HG03159 (cell line): ENCODE results near the gene HDAC4.

ENCODE experiments used
- ATAC-seq: cut with Tn5 transposase; IDR thresholded peaks from one replicate; pipeline ENCODE4 v1.9.1; 2021; ENCODE audit warnings: mild to moderate bottlenecking, moderate library complexity; ENCODE audit not compliant: unreplicated experiment

The HDAC4 gene

GRCh38 chr2:239329972-239330572 lies 70.7 kb downstream of the HDAC4 start:
- no peak for ATAC-seq

- ATAC-seq, result no peak
These were observed 71.4 kb downstream of the HDAC4 start for GRCh38 chr2:239329284-239329971.

GRCh38 chr2:239328351-239329191 lies 72.2 kb downstream of the HDAC4 start:
- ATAC-seq, result no peak

GRCh38 chr2:239327536-239328350 lies 73.1 kb downstream of the HDAC4 start:
- ATAC-seq, result peak; percentile 30

- ATAC-seq, result peak; percentile 58
These were observed 73.8 kb downstream of the HDAC4 start for GRCh38 chr2:239326831-239327535.

- no peak for ATAC-seq
These were observed 76.4 kb downstream of the HDAC4 start for GRCh38 chr2:239324456-239324855.

GRCh38 chr2:239323447-239323846 lies 77.4 kb downstream of the HDAC4 start:
- ATAC-seq, result no peak

GRCh38 chr2:239322416-239323086 lies 78.3 kb downstream of the HDAC4 start:
- no peak for ATAC-seq

- ATAC-seq, result no peak
These were observed 79.0 kb downstream of the HDAC4 start for GRCh38 chr2:239321596-239322415.

GRCh38 chr2:239318790-239319661 lies 81.8 kb downstream of the HDAC4 start:
- ATAC-seq, result no peak

- no peak for ATAC-seq
These were observed 82.6 kb downstream of the HDAC4 start for GRCh38 chr2:239318151-239318611.

- no peak for ATAC-seq
These were observed 84.0 kb downstream of the HDAC4 start for GRCh38 chr2:239316562-239317465.

- peak; percentile 50 for ATAC-seq
These were observed 85.5 kb downstream of the HDAC4 start for GRCh38 chr2:239315308-239315707.

GRCh38 chr2:239313776-239314175 lies 87.0 kb downstream of the HDAC4 start:
- ATAC-seq, result no peak

- ATAC-seq, result no peak
These were observed 87.8 kb downstream of the HDAC4 start for GRCh38 chr2:239312741-239313667.

- no peak for ATAC-seq
These were observed 88.7 kb downstream of the HDAC4 start for GRCh38 chr2:239312081-239312511.
